Fibroblast of skin of scalp (primary cell): ENCODE results near the gene MPPED1.

Experiments
- DNase-seq: peaks from one replicate; pipeline ENCODE4 v3.0.0-alpha.2; 2013

The MPPED1 gene

DNA sequence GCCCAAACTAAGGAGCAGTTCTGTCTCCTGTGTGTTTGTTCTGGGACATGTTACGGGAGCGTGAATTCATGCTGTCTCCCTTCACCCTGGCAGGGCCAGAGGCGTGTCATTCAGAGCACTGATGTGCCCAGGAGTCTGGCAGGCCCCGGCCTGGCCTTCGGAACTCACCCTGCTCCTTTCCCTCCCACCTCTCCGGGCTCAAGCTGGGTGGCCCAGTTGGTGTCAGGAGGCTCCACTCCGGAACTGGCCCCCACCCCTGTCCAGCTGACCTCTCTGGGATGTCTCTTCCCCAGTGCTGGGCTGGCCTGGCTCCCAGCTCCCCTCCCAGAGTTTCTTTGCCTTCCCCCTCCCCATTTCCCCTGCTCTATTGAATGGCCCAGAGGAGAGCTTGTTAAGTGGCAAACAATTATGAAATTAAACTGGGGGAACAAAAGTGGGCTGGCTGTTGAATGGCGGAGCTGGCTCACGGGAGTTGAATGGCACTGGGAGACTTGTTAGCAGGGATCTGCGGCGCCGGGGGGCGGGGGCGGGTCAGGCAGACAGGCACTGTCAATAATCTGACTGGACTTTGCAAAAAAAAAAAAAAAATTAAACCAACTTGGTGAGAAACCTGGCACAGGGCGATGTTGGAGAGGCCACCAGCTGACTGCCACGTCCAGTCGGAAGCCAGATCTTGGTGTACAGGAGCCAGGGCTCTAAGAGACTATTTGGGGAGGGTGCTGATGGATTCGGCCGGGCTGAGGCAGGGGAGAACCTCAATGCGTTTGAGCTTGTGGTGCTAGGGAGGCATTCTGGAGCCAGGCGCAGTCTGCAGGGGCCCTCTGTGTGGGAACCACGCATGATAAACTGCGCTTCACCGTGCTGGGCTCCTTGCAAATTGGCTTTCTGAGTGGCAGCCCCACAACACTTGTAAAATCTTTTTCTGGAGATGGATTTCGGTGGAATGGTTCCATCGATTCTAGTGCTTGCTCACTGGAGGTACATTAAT is 1.3 kb downstream of the MPPED1 start:
- DNase-seq = no peak

- no peak for DNase-seq
These were observed 2.0 kb downstream of the MPPED1 start for GRCh38 chr22:43413826-43414225.

DNA sequence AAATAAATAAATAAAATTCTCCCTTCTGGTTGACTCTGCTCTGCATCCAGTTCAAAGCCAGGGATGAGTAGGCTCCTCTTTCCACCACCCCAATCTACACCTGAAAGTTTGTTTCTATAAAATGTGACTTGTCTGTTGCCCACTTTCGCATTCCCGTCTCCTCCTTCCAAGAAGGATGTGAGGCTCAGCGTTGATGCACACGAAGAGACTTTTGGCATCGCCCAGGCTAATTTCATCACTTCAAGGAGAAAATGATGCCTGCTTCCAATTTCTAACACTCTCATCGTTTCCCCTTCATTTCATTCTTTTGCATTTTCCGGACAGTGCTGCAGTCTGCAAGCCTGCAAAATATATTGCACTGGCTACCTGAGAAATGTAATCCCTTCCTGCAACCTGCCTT is 3.9 kb downstream of the MPPED1 start:
- DNase-seq = no peak

- DNase-seq = no peak
These were observed 5.7 kb downstream of the MPPED1 start for GRCh38 chr22:43417555-43417954.

DNA sequence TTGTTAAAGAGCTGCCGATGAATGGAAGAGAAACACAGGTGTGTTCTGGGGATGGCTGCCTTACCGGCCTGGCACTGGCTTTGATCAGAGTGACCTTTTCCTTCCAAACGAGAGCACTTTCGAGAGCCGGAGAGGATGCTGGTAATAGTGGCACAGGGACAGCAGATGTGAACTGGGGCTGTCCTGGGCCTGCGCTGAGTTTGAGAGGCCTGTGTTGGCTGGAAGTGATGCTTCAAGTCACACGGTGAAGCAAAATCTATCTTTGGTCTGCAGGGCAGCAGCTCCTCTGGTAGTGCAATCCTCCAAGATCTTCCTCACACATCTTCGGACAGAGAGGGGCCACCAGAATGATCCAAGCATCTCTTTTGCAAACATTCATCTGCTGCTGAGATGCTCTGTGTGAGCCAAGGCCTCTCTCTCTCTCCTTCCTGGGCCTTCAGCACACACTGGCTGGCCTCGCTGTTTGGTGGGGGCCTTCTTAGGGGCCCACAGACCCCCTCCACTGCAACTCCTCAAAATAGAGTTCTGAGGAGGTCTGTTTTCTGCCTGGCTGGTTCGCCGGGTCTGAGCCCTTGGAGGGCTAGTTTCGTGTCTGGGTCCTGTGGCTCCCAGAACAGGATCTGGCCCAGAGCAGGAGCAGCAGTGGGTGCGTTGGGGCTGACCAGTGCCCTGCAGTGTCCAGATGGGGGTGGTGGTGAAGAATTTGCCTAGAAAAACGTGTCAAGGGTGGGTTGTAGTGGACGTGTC is 6.4 kb downstream of the MPPED1 start:
- no peak for DNase-seq

DNA sequence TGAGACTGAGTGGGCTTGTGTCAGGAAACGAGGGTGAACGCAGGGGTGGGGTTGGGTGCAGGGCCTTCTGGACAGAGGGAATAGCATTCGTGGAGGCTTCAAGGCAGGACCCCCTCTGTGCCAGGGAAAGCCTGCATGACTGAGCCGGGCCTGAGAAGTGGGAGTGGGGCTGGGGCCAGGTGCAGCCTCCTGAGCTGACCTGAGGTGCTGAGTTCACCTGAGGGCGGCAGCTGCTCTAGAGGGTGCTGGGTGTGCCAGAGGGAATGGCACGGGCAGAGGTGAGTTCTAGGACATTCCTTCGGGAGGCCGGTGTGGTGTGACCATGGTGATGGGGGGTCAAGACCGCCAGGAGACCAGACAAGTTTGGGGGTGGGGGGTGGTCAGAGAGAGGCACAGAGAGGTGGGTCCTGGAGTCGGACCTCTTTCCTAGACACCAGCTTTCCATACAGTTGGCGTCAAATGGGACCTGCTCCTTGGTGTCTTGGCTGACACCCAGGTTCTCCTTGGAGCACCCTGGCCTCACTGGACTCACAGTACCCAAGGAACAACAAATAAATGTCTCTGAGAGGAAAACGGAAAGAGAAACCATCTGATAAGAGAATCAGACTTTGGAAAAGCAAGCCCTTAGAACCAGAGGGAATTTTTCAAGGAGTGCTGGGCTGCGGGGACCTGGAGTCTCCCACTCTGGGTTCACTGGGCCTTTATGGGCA is 7.7 kb downstream of the MPPED1 start:
- no peak for DNase-seq

DNA sequence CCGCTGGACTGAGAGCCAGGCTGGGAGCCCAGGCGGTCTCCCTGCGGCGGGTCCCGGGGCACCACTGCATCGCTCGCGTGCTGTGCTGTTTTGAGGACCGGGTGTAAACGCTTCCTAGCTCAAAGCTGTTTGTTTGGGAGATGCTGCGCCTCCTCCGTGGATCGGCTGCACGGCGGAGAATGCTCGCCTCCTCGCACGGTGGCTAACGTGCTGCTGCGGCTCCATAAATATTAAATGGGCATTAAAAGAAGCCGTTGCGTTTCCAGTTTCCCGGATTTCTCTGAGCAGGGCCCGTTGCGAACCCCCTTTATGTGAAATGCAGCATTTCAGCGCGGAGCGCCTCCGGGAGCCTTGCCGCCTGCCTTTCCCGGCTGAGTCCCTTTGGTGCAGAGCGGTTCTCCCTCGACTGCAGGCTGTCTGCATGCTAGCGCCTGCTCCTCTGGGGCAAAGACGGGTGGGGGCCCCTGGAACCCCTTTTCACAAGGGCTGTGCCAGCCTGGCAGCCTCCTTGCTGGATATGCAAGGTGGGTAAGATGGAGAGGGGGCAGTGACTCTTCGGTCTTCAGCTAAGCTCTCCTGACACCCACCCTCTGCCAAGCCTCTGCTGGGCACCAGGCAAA is 9.3 kb downstream of the MPPED1 start:
- DNase-seq = no peak

DNA sequence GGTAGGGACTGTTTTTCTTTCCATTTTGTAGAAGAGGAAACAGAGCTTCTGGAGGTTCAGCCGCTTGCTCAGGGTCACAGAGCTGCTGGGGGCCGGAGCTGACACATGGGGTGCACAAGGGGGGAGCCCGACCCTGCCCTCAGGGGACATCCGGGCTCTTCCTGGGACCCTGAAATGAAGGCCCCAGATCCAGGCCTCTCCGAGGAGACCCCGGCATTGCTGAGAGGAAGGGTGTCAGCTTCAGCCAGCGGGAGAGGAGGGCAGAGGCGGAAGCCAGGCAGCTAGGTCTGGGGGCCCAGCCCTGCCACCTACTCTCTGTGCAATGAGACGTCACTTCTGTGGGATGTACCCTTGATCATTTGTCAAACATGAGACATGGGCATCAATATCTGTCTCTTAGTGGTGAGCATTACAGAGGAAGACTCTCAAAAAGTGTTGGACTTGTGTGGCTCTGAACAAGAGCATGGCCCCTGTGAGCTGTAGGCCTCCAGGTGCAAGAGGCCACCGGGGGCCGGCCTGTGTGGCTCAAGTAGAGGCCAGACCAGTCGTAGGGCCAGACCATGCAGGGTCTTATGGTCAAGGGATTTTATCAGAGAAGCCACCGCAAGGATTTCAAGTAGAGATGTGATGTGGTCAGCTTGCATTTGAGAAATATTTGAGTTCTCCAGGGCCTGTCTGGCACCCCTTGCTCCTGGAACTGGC is 10.3 kb downstream of the MPPED1 start:
- DNase-seq = no peak

GRCh38 chr22:43423046-43423445 is 11.2 kb downstream of the MPPED1 start:
- no peak for DNase-seq

- DNase-seq = no peak
These were observed 12.4 kb downstream of the MPPED1 start for GRCh38 chr22:43424201-43424600.

GRCh38 chr22:43424666-43425630 is 13.1 kb downstream of the MPPED1 start:
- DNase-seq = no peak

GRCh38 chr22:43425976-43426785 is 14.4 kb downstream of the MPPED1 start:
- no peak for DNase-seq

DNA sequence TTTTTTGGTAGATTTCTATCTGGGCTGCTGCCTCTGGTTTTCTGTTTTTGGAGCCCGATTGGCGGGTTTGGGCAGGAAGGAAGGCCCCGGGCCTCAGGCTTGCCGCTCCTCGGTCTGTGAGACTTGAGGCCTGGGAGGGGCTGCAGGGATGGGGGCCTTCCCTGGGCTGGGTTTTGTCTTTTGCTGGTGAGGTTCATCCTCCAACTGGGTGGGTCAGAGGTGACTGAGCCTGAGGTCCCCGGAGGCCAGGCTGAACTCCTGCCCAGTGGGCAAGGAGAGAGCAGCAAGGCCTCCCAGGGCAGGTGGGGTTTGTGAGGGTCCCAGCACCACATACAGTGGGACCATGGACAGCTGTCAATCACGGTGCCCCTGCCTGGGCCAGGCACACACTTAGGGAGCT is 15.0 kb downstream of the MPPED1 start:
- no peak for DNase-seq

DNA sequence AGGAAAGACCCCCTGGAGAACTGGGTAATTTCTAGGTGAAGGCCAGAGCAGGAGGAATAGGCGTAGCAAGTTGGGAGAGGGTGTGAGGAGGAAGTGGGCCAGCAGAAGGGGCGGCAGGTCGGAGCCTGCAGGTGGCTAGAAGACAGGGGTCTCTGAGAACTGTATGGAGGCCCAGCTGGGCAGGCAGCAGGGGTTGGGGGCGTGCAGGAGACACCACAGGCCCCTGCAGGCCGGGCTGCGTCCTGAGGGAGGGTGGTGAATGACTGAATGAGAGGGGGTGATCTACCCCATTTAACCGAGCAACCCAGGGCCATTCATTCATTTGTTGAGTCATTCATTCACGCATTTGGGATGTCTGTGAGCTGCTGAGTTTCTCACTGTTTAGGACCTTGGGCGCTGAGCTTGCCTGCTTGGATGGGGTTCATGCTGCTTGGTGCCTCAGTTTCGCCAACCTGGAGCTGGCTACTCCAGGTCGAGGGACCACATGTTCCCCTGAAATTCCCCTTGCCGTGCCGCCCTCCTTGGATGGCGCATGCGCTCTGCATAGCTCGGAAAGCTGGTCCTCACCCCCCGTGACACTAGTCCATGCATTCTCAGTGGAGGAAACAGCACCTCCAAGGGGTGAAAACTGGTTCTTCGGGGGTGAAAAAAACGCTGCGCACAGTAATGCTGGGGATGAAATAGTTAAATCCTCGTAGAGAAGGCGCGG is 15.6 kb downstream of the MPPED1 start:
- DNase-seq = no peak

DNA sequence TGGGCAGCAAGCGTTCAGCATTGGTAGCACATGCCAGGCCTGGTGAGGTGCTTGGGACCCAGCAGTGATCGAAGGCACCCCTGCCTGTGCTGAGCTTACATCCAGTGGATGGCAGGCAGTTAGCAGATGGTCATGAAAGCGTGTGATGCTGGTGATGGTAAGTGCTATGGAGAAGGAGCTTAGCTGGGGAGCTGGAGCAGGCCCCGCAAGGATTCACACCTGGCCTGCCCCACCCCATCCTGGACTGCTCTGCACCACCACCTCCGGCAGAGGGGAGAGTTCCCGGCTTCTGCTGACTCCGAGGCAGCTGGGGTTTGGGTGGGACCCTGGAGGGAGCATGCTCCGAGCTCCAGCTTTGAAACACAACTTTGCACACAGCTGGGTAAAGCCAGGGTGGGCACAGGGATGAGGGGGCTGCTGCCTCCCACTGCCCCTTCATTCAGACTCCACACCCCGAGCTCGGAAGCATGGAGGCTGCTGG is 16.2 kb downstream of the MPPED1 start:
- no peak for DNase-seq

GRCh38 chr22:43428521-43428920 is 16.7 kb downstream of the MPPED1 start:
- DNase-seq = no peak

DNA sequence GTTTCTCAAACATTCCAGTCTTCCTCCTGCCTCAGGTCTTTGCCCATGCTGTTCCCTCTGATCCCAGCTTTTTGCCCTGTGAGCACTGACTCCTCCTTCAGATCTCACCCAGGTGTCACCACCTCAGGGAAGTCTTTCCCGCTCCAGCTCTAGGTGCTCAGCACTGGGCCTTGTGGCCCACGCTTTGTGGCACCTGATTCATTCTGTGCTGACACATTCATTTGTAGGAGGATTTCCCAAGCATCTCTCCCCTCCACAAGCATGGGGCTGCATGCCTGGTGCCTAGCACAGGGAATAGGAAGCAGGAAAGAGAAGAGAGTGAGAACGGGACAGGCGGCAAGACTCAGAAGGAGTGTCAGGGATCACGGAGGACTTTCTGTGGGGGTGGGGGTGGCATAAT is 17.6 kb downstream of the MPPED1 start:
- no peak for DNase-seq

DNA sequence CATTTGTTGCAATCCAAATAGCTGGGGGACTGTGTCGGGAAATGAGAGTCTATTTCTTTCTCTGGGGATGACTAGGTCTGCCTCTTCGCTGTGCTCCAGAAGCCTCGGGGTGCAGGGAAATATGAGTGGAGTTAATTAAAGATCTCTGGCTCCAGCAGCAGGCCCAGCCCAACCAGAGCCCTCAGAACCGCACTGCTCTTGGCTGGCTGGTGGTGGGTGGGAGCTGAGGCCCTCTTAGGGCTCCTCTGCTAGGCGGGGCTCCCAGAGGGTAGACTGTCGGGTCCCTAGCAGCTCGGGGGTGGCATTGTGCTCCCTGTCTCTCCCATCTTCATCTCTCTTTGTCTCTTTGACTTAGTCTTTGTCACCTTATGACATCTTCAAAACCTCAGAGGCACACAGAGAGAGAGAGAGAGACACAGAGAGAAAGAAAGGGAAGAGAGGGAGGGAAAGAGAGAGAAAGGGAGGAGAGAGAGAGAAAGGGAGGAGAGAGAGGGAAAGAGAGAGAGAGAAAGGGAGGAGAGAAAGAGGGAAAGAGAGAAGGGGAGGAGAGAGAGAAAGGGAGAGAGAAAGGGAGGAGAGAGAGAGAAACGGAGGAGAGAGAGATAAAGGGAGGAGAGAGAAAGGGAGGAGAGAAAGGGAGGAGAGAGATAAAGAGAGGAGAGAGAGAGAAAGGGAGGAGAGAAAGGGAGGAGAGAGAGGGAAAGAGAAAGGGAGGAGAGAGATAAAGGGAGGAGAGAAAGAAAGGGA is 20.2 kb downstream of the MPPED1 start:
- DNase-seq = no peak
